MG63 (cell line): ENCODE measurements around the gene ARID5B. TPM values are rescaled to one million over a fixed set of nuclear protein-coding genes. Genes with fewer than 3 reads are reported as not detected.

Experiments used
- DNase-seq: peaks from one replicate; pipeline ENCODE4 v3.0.0-alpha.2; 2020
- H3K27me3 ChIP-seq: fragments of 250-450 bp; sonication (Bioruptor Pico); 2 replicates; pipeline ENCODE4 v1.5.1; 2020; ENCODE audit warnings: mild to moderate bottlenecking, moderate library complexity
- H3K36me3 ChIP-seq: fragments of 250-450 bp; sonication (Bioruptor Pico); 2 replicates; pipeline ENCODE4 v1.5.1; 2020; ENCODE audit warnings: mild to moderate bottlenecking, moderate library complexity
- H3K4me3 ChIP-seq: fragments of 250-450 bp; sonication (Bioruptor Pico); 2 replicates; pipeline ENCODE4 v1.5.1; 2020; ENCODE audit warnings: mild to moderate bottlenecking, moderate library complexity
- H3K9me3 ChIP-seq: fragments of 250-450 bp; sonication (Bioruptor Pico); 2 replicates; pipeline ENCODE4 v1.5.1; 2020; ENCODE audit warnings: mild to moderate bottlenecking, moderate library complexity
- total RNA-seq: library from RNA; depleted of rRNA; stranded (reverse); fragments of >200 nt; shearing (Covaris generic); gene quantifications from 2 replicates; pipeline ENCODE4 v1.2.3, GENCODE V29; 2014; ENCODE audit warnings: low replicate concordance

The ARID5B gene
- total RNA-seq, 1 experiment from 2014 or later: 12.8 TPM

DNA sequence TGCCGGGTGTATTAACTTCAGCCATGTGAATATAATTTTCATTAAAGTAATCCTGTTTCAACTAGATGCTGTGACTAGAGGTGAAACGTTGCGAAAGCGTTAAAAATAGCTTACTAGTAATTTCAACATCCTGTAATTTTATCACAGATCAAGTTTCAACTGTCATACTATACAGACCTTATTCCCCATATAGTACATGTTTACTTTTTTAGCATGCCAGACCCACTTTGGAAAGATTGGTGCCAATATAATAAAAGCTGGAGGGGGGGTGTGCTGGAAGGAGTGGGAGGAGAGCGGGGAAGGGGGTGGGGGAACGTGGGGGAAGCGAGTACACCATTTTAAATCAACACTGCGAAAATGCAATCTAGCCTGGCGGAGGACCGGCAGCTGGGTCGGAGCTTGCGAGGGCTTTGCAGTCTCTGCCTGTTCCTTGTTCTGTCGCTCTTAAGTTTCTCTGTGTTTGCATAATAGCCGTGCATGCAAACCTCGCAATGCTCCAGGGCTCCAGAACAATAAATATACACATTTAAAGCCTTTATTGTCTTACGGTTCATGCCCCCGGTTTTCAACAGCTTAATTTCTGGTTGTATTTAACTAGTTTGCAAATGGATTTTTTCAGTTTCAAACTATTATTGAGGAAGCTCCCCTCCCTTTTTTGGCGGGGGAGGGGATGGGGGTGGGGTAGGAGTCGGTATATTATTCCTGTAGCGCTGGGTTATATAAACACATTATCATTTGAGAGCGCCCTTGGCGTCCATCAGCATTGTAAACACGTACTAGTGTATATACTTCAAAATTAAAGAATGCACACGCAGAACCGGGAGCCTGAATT is 1.3 kb upstream of the ARID5B start:
- DNase-seq: peak; percentile 75
- Histone ChIP-seq H3K9me3 (no peaks in the 10 kb centered on the region), H3K36me3 (no peaks in the 10 kb centered on the region), H3K4me3 (peak overlapping the region; percentile 73), H3K27me3 (no peaks in the 10 kb centered on the region)

DNA sequence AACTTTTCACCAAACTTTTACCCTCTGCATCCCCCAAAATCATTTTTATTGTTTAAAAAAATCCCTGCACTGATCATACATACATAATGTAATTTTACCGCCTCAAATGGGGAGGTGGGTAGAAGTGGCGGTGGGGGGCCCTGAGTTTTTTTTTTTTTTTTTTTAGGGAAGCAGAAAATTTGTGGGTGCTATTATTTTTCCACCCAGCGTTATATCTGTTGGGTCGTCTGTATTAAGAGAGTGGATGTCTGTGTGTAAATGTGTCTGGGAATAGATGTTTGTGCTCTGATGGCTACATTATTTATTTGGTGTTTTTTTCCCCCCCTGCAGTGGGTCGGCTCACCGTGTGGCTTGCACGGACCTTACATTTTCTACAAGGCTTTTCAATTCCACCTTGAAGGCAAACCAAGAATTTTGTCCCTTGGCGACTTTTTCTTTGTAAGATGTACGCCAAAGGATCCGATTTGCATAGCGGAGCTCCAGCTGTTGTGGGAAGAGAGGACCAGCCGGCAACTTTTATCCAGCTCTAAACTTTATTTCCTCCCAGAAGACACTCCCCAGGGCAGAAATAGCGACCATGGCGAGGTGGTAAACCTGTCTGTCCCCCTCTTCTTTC is 438 bp downstream of the ARID5B start:
- Histone ChIP-seq H3K36me3 (no peaks in the 10 kb centered on the region), H3K9me3 (no peaks in the 10 kb centered on the region), H3K4me3 (peak overlapping the region; percentile 73), H3K27me3 (no peaks in the 10 kb centered on the region)
- DNase-seq: no peak

DNA sequence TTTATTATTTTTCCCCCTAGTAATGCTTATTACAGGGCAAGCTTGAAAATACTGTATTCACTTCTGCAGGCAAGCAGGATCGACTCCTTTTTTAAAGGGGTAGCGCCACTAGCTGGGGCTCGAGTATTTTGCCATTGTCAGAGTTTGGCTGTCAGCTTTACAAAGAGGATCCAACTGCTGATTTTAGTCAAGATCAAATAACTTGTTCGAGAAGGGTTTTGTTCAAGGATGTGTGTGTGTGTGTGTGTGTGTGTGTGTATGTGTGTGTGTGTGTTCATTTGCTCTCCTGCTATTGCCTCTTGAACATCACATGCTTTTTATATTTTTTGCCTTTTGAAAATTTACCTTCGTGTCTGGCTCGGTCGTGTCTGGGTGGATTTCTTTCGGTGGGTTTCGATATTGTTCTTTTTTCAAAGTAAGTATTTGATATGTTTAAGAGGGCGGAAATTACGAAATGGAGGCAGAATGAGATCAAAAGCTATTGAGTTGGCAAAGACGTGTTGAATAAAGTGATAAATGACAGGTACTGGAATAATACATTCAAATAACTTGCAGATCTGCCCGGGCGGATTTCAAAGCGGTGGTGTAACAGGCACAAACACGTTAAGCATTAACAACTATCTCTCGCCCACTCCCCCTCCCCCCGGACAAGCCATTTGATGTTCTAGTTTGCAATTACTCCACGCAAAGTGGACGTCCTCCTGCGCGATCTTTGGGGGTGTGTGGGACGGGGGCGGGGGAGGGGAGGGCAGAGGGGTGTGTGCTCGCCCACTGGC is 1.1 kb downstream of the ARID5B start:
- Histone ChIP-seq H3K4me3 (peak overlapping the region; percentile 73), H3K27me3 (no peaks in the 10 kb centered on the region), H3K36me3 (no peaks in the 10 kb centered on the region; the same call in 1 of the 2 replicates), H3K9me3 (no peaks in the 10 kb centered on the region)
- DNase-seq: peak; percentile 50

DNA sequence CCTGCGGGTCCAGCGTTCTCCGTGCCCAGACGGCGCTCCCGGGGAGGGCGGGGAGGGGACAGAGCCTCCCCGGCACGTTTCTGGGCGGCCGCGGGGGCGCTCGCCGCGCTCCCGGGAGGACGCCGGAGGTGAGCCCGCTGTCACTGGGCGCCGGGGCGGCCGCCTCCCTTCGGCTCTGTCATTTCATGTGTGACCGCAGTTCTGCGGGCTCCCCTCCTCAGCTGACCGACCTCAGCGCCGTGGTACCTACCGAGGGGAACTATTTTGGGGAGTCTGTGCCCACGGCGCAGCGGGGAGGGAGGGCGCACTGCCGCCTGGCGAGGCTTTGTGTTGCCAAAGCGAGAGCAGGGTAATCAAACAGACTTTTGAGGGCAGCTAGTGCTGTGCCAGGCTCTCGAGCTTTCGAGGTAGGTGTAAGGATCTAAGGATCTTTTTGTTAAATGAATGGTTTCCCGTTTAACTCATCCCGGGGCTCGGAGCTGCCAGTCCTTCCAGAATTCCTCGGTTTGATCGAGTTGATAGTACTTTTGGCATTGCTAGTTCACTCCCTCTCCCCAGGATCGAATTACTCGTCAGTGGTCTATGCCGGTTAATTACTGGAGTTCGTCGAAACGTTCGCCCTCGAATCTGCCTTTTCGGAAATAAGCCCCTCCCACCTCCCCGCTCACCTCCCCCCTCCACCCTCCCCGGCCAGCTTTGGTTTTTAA is 1.9 kb downstream of the ARID5B start:
- H3K9me3 ChIP-seq: no peaks in the 10 kb centered on the region
- H3K4me3 ChIP-seq: peak overlapping the region; percentile 73
- peak; percentile 51 for DNase-seq
- H3K36me3 ChIP-seq: no peaks in the 10 kb centered on the region; the same call in 1 of the 2 replicates
- no peaks in the 10 kb centered on the region for H3K27me3 ChIP-seq

- DNase-seq: no peak
- no peaks in the 10 kb centered on the region for H3K9me3 ChIP-seq
- no peaks in the 10 kb centered on the region for H3K27me3 ChIP-seq
- peak overlapping the region; percentile 73 for H3K4me3 ChIP-seq
- no peaks in the 10 kb centered on the region; the same call in 1 of the 2 replicates for H3K36me3 ChIP-seq
Observed at GRCh38 chr10:61903928-61904344, 2.4 kb downstream of the ARID5B start.

DNA sequence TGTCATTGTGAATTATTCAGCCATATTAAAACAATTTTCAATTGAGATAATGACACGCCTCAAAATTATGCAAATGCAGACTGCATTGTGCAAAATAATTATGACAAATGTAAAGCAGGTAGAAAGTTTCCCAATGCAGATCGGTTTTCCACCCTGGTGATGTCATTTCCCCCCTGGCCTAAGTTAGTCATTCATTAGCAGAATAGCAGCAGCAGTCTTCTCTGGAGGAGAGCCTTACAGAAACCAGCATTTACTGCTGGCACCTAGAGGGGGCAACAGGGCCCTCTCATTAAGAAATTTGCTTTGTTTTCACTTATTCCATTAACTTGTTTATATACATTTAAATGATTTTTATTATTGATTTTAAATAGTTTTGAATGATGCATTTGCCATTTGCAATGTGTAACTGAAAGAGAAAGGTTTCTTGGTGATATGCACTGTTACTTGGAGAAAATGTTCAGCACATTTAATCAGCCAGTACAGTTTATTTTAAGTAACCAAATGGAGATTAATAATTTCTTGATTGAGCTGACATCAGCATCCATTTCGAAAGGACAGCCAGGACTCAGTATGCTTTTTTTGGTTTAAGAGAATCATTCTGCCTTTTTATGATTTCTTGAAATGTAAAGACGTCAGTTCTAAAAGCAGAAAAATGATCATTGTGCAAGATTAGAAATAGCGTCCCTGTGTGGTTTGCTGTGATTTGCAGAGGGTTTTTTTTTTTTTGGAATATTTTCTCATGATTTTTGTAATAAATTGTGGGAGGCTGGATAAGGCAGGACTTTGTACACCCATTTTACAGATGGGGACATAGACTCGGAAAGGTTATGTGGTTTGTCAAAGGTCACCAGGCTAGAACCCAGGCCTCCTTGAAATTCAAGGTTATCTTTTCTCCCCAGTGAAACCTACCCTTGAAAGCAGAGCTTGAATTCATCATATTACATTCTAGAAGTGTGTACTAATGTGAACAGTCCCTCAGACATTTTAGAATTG is 3.5 kb downstream of the ARID5B start:
- no peaks in the 10 kb centered on the region for H3K27me3 ChIP-seq
- peak; percentile 50 for DNase-seq
- H3K9me3 ChIP-seq: no peaks in the 10 kb centered on the region
- H3K4me3 ChIP-seq: peak overlapping the region; percentile 73
- H3K36me3 ChIP-seq: no peaks in the 10 kb centered on the region; the same call in 1 of the 2 replicates

GRCh38 chr10:61905837-61906561 is 4.5 kb downstream of the ARID5B start:
- Histone ChIP-seq H3K9me3 (no peaks in the 10 kb centered on the region), H3K27me3 (no peaks in the 10 kb centered on the region), H3K36me3 (peaks cover 5% of the 10 kb centered on the region; the same call in 1 of the 2 replicates), H3K4me3 (no peak overlapping the region)
- DNase-seq: no peak

- no peak for DNase-seq
- peaks cover 5% of the 10 kb centered on the region; the same call in 1 of the 2 replicates for H3K36me3 ChIP-seq
- H3K9me3 ChIP-seq: no peaks in the 10 kb centered on the region
- no peak overlapping the region for H3K4me3 ChIP-seq
- H3K27me3 ChIP-seq: no peaks in the 10 kb centered on the region
Observed at GRCh38 chr10:61906562-61906901, 5.0 kb downstream of the ARID5B start.

DNA sequence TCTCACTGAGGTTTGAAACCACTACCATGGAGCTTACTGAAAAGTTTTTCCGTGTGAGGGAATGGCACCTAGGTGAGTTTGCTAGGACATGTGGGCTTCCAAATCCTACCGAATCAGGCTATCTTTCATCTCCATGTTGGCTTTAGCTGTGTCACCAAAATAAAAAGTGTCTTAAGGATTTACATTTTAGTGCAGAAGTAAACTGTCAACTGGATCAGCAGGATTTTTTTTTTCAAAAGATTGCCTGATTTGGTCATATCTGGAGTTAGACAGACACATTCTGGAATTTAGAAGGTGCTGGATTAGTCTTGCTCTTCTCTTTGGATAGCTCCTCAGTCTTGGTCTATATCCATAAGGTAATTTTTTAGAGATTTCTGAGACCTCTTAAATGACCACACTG is 5.5 kb downstream of the ARID5B start:
- DNase-seq: no peak
- no peaks in the 10 kb centered on the region for H3K27me3 ChIP-seq
- peaks cover 5% of the 10 kb centered on the region; the same call in 1 of the 2 replicates for H3K36me3 ChIP-seq
- no peak overlapping the region for H3K4me3 ChIP-seq
- H3K9me3 ChIP-seq: no peaks in the 10 kb centered on the region

- Histone ChIP-seq H3K9me3 (no peaks in the 10 kb centered on the region), H3K27me3 (no peaks in the 10 kb centered on the region), H3K36me3 (peaks cover 5% of the 10 kb centered on the region), H3K4me3 (no peak overlapping the region)
- no peak for DNase-seq
Observed at GRCh38 chr10:61907587-61907986, 6.1 kb downstream of the ARID5B start.

- DNase-seq: no peak
- no peaks in the 10 kb centered on the region for H3K27me3 ChIP-seq
- no peaks in the 10 kb centered on the region for H3K9me3 ChIP-seq
- no peak overlapping the region for H3K4me3 ChIP-seq
- H3K36me3 ChIP-seq: peaks cover 19% of the 10 kb centered on the region
Observed at GRCh38 chr10:61910226-61910805, 8.8 kb downstream of the ARID5B start.

GRCh38 chr10:61910894-61911293 is 9.4 kb downstream of the ARID5B start:
- Histone ChIP-seq H3K36me3 (peaks cover 25% of the 10 kb centered on the region), H3K27me3 (no peaks in the 10 kb centered on the region), H3K9me3 (no peaks in the 10 kb centered on the region), H3K4me3 (no peak overlapping the region)
- DNase-seq: no peak

DNA sequence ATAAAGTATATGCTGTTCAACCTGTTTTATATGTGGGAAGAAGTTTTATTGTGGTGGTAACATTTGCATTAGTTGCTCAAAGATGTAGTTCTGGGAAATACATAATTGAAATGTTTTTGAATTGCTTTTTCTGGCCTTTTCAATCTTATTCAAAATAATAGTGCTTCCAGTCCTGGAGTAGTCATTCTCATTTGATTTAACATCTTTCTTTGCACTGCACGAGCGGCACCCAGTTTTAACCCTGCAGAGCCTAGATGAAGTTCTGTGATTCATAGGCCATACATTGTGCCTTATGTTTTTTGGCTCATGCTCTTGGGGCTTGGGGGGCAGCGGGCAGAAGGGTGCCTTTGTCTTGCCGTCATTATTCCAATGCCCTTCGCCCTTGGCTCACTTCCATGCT is 9.9 kb downstream of the ARID5B start:
- Histone ChIP-seq H3K9me3 (no peaks in the 10 kb centered on the region), H3K36me3 (peaks cover 25% of the 10 kb centered on the region), H3K27me3 (no peaks in the 10 kb centered on the region), H3K4me3 (no peak overlapping the region)
- no peak for DNase-seq

- Histone ChIP-seq H3K36me3 (peaks cover 32% of the 10 kb centered on the region), H3K27me3 (no peaks in the 10 kb centered on the region), H3K4me3 (no peak overlapping the region), H3K9me3 (no peaks in the 10 kb centered on the region; the same call in 1 of the 2 replicates)
- DNase-seq: no peak
Observed at GRCh38 chr10:61912981-61913380, 11.5 kb downstream of the ARID5B start.

- H3K27me3 ChIP-seq: no peaks in the 10 kb centered on the region
- DNase-seq: no peak
- peaks cover 36% of the 10 kb centered on the region for H3K36me3 ChIP-seq
- H3K9me3 ChIP-seq: no peaks in the 10 kb centered on the region; the same call in 1 of the 2 replicates
- H3K4me3 ChIP-seq: no peak overlapping the region
Observed at GRCh38 chr10:61918140-61918539, 16.6 kb downstream of the ARID5B start.
